Breast epithelium (tissue), 3 donors: ENCODE results near the gene C6orf132.

Experiments used
- POLR2A ChIP-seq: fragments of 450-650 bp; IDR thresholded peaks from one replicate; pipeline ENCODE4 v1.6.1; 2016; ENCODE audit warnings: antibody characterized with exemption, mild to moderate bottlenecking, moderate library complexity
- TF ChIP-seq, protein P1 (sequence below), 3 donors: fragments of 450-650 bp; IDR thresholded peaks; one replicate each; pipeline ENCODE4 v1.5.1; 2016 to 2017; ENCODE audit warnings: antibody characterized with exemption in 3 of 3, mild to moderate bottlenecking in 3 of 3, moderate library complexity in 3 of 3

DNA sequence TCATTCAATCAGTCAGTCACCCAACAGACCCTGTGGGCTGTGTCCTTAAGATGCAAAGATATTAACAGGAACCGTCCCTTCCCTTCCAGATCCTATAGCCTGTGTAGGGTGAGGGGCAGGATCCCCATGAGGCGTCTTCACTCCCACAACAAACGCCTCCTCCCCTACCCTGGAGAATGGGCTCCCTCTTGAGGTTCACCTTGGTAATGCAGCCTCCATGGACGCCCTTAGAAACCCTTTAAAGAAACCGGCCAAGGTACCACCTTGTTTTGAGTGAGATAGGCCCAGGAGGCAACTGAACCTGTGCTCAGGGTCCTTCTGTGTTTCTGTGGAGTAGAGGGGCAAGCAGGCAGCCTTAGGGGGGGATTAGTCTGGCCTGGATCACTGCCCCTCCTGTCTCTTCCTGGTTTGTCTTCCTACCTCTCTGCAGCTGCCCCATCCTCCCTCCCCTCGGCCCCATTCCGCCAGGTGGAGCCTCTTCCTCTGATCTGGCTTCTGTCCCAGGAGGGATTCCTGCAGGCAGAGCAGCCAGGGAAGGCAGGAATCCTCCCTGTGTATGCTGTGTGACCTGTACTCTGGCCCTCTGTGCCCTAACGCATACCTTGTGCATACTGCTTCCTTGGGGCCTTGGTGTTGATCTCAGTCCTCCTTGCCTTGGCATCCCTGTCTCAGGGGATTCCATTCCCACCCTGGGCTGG lies 24.2 kb upstream of the C6orf132 start:
- TF ChIP-seq, protein P1, sequence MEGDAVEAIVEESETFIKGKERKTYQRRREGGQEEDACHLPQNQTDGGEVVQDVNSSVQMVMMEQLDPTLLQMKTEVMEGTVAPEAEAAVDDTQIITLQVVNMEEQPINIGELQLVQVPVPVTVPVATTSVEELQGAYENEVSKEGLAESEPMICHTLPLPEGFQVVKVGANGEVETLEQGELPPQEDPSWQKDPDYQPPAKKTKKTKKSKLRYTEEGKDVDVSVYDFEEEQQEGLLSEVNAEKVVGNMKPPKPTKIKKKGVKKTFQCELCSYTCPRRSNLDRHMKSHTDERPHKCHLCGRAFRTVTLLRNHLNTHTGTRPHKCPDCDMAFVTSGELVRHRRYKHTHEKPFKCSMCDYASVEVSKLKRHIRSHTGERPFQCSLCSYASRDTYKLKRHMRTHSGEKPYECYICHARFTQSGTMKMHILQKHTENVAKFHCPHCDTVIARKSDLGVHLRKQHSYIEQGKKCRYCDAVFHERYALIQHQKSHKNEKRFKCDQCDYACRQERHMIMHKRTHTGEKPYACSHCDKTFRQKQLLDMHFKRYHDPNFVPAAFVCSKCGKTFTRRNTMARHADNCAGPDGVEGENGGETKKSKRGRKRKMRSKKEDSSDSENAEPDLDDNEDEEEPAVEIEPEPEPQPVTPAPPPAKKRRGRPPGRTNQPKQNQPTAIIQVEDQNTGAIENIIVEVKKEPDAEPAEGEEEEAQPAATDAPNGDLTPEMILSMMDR (IDR thresholded peaks at IDR 0.05): peak; percentile 88 to 94 (median 93)
- no peak for TF ChIP-seq POLR2A
